B cell (primary cell): ENCODE results near the gene SMIM28.

Experiments
- EZH2 ChIP-seq: IDR thresholded peaks from 2 replicates; pipeline ENCODE4 v1.6.1; 2012; ENCODE audit warnings: borderline replicate concordance, low read depth, mild to moderate bottlenecking, moderate library complexity, low read length; ENCODE audit not compliant: insufficient read depth, poor library complexity, severe bottlenecking
- TF ChIP-seq, protein P1 (sequence below): fragments of 200-600 bp; IDR thresholded peaks from one replicate; pipeline ENCODE4 v1.8.0; 2022; ENCODE audit warnings: antibody characterized with exemption, mild to moderate bottlenecking

DNA sequence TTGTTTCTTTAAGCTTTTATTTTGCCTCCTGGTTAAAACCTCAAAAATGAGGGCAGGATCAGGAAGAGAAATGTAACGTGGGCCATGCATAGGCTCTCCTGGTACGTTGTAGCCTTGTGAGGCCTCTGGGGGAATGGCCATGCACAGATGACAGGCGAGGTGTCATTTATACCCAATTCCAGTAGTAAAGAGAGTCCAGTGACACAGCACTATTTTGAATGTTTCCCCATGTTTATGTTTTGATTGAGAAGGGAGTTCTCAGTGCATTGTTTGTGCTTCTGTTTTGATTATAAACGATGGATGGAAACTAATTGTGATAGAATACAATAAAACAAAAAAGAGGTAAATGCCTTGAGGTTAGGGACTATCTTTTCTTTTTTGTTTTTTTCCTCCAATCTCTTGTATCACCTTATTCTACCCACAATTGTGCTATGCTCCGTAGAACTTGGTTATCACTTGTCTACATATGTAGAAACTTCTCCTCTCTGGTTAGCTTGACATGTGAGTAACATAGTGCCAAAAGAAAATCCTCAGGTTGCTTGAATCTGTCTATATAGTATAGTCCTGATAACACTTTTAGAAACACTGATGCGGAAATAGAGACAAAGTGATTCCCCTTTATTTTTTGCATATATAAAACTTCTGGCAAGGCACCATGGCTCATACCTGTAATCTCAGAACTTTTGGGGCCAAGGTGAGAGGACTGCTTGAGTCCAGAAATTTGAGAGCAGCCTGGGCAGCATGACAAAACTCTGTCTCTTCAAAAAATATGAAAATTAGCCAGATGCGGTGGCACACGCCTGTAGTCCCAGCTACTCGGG is 6.9 kb upstream of the SMIM28 start:
- TF ChIP-seq, protein P1, sequence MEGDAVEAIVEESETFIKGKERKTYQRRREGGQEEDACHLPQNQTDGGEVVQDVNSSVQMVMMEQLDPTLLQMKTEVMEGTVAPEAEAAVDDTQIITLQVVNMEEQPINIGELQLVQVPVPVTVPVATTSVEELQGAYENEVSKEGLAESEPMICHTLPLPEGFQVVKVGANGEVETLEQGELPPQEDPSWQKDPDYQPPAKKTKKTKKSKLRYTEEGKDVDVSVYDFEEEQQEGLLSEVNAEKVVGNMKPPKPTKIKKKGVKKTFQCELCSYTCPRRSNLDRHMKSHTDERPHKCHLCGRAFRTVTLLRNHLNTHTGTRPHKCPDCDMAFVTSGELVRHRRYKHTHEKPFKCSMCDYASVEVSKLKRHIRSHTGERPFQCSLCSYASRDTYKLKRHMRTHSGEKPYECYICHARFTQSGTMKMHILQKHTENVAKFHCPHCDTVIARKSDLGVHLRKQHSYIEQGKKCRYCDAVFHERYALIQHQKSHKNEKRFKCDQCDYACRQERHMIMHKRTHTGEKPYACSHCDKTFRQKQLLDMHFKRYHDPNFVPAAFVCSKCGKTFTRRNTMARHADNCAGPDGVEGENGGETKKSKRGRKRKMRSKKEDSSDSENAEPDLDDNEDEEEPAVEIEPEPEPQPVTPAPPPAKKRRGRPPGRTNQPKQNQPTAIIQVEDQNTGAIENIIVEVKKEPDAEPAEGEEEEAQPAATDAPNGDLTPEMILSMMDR, result no peak
- no peak for TF ChIP-seq EZH2
